Measurements from ENCODE around the gene LHFPL5. TPM values are rescaled to one million over a fixed set of nuclear protein-coding genes. Genes with fewer than 3 reads are reported as not detected.

LHFPL5 gene
- total and polyA plus RNA-seq, 2 of the 13 experiments (the other 11 are each of a cell fraction or from before 2014, with no cell fraction given): 0.03 TPM; not detected in 1

DNA sequence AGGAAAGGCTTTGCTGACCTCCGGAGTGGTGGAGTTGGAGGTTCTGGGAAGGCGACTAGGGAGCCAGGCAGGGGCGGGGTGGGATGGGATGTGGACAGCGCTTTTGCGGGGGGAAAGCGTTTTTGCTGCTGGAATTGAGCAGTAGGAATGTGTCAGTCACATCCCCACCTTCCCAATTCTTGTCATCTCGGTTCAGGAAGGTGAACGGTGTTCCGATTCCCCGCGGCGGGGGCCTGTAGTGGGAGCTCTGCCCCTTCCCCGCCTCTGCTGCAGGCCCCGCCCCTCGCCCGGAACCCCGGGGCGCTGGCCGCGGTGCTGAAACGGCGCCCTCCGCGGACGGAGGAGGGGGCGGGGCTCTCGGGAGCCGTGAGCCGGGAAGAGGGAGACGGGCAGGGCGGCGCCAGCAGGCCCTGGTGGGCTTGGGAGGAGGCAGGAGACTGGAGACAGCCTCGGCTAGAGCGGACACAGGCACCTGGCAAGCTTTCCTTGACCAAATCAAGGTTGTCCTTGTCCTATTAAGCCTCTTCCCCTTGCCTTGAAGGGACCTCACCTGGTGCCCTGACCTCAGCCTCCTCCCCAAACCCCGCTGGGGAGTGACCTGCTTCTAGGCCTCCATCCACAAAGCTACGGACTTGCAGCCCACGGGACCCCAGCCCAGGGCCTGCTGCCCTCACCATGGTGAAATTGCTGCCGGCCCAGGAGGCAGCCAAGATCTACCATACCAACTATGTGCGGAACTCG, at the start of gene LHFPL5 (continued):
- TF ChIP-seq, protein P1, sequence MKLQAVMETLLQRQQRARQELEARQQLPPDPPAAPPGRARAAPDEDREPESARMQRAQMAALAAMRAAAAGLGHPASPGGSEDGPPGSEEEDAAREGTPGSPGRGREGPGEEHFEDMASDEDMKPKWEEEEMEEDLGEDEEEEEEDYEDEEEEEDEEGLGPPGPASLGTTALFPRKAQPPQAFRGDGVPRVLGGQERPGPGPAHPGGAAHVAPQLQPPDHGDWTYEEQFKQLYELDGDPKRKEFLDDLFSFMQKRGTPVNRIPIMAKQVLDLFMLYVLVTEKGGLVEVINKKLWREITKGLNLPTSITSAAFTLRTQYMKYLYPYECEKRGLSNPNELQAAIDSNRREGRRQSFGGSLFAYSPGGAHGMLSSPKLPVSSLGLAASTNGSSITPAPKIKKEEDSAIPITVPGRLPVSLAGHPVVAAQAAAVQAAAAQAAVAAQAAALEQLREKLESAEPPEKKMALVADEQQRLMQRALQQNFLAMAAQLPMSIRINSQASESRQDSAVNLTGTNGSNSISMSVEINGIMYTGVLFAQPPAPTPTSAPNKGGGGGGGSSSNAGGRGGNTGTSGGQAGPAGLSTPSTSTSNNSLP (IDR thresholded peaks at IDR 0.05; ENCODE audit: low read depth, low read length): no peak
- TF ChIP-seq AGO2 (optimal IDR thresholded peaks at IDR 0.05; ENCODE audit: low read depth, low read length) (no peak), CBX5 (CRISPR knock-in tag; IDR thresholded peaks at IDR 0.05; ENCODE audit: borderline replicate concordance) (peak; percentile 97), ZNF777 (CRISPR knock-in tag; IDR thresholded peaks at IDR 0.05) (peak; percentile 86), RBM22 (optimal IDR thresholded peaks at IDR 0.05; ENCODE audit: low read length) (no peak), NCOA2 (CRISPR knock-in tag; IDR thresholded peaks at IDR 0.05) (peak; percentile 77), HIVEP1 (CRISPR knock-in tag; IDR thresholded peaks at IDR 0.05) (peak; percentile 96)
- TF ChIP-seq, protein P2, sequence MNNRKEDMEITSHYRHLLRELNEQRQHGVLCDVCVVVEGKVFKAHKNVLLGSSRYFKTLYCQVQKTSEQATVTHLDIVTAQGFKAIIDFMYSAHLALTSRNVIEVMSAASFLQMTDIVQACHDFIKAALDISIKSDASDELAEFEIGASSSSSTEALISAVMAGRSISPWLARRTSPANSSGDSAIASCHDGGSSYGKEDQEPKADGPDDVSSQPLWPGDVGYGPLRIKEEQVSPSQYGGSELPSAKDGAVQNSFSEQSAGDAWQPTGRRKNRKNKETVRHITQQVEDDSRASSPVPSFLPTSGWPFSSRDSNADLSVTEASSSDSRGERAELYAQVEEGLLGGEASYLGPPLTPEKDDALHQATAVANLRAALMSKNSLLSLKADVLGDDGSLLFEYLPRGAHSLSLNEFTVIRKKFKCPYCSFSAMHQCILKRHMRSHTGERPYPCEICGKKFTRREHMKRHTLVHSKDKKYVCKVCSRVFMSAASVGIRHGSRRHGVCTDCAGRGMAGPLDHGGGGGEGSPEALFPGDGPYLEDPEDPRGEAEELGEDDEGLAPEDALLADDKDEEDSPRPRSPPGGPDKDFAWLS (CRISPR knock-in tag; IDR thresholded peaks at IDR 0.05; ENCODE audit: borderline replicate concordance): no peak
- TF ChIP-seq, protein P3, sequence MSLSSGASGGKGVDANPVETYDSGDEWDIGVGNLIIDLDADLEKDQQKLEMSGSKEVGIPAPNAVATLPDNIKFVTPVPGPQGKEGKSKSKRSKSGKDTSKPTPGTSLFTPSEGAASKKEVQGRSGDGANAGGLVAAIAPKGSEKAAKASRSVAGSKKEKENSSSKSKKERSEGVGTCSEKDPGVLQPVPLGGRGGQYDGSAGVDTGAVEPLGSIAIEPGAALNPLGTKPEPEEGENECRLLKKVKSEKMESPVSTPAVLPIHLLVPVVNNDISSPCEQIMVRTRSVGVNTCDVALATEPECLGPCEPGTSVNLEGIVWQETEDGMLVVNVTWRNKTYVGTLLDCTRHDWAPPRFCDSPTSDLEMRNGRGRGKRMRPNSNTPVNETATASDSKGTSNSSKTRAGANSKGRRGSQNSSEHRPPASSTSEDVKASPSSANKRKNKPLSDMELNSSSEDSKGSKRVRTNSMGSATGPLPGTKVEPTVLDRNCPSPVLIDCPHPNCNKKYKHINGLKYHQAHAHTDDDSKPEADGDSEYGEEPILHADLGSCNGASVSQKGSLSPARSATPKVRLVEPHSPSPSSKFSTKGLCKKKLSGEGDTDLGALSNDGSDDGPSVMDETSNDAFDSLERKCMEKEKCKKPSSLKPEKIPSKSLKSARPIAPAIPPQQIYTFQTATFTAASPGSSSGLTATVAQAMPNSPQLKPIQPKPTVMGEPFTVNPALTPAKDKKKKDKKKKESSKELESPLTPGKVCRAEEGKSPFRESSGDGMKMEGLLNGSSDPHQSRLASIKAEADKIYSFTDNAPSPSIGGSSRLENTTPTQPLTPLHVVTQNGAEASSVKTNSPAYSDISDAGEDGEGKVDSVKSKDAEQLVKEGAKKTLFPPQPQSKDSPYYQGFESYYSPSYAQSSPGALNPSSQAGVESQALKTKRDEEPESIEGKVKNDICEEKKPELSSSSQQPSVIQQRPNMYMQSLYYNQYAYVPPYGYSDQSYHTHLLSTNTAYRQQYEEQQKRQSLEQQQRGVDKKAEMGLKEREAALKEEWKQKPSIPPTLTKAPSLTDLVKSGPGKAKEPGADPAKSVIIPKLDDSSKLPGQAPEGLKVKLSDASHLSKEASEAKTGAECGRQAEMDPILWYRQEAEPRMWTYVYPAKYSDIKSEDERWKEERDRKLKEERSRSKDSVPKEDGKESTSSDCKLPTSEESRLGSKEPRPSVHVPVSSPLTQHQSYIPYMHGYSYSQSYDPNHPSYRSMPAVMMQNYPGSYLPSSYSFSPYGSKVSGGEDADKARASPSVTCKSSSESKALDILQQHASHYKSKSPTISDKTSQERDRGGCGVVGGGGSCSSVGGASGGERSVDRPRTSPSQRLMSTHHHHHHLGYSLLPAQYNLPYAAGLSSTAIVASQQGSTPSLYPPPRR (CRISPR knock-in tag; IDR thresholded peaks at IDR 0.05; ENCODE audit: borderline replicate concordance): peak; percentile 50; the same call in 1 of the 2 replicates
- TF ChIP-seq, protein P4, sequence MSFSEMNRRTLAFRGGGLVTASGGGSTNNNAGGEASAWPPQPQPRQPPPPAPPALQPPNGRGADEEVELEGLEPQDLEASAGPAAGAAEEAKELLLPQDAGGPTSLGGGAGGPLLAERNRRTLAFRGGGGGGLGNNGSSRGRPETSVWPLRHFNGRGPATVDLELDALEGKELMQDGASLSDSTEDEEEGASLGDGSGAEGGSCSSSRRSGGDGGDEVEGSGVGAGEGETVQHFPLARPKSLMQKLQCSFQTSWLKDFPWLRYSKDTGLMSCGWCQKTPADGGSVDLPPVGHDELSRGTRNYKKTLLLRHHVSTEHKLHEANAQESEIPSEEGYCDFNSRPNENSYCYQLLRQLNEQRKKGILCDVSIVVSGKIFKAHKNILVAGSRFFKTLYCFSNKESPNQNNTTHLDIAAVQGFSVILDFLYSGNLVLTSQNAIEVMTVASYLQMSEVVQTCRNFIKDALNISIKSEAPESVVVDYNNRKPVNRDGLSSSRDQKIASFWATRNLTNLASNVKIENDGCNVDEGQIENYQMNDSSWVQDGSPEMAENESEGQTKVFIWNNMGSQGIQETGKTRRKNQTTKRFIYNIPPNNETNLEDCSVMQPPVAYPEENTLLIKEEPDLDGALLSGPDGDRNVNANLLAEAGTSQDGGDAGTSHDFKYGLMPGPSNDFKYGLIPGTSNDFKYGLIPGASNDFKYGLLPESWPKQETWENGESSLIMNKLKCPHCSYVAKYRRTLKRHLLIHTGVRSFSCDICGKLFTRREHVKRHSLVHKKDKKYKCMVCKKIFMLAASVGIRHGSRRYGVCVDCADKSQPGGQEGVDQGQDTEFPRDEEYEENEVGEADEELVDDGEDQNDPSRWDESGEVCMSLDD (CRISPR knock-in tag; IDR thresholded peaks at IDR 0.05; ENCODE audit: borderline replicate concordance): peak; percentile 92
- TF ChIP-seq, protein P5, sequence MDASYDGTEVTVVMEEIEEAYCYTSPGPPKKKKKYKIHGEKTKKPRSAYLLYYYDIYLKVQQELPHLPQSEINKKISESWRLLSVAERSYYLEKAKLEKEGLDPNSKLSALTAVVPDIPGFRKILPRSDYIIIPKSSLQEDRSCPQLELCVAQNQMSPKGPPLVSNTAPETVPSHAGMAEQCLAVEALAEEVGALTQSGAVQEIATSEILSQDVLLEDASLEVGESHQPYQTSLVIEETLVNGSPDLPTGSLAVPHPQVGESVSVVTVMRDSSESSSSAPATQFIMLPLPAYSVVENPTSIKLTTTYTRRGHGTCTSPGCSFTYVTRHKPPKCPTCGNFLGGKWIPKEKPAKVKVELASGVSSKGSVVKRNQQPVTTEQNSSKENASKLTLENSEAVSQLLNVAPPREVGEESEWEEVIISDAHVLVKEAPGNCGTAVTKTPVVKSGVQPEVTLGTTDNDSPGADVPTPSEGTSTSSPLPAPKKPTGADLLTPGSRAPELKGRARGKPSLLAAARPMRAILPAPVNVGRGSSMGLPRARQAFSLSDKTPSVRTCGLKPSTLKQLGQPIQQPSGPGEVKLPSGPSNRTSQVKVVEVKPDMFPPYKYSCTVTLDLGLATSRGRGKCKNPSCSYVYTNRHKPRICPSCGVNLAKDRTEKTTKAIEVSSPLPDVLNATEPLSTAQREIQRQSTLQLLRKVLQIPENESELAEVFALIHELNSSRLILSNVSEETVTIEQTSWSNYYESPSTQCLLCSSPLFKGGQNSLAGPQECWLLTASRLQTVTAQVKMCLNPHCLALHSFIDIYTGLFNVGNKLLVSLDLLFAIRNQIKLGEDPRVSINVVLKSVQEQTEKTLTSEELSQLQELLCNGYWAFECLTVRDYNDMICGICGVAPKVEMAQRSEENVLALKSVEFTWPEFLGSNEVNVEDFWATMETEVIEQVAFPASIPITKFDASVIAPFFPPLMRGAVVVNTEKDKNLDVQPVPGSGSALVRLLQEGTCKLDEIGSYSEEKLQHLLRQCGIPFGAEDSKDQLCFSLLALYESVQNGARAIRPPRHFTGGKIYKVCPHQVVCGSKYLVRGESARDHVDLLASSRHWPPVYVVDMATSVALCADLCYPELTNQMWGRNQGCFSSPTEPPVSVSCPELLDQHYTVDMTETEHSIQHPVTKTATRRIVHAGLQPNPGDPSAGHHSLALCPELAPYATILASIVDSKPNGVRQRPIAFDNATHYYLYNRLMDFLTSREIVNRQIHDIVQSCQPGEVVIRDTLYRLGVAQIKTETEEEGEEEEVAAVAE (CRISPR knock-in tag; IDR thresholded peaks at IDR 0.05; ENCODE audit: borderline replicate concordance): peak; percentile 96
